ENCODE results near the gene ARHGAP44. TPM values are rescaled to one million over a fixed set of nuclear protein-coding genes. Genes with fewer than 3 reads are reported as not detected.

ARHGAP44 gene
- total and polyA plus RNA-seq, 4 donors: 12.1 to 37.5 (median 20.2) TPM

GRCh38 chr17:12985431-12986293 is 196.4 kb downstream of the ARHGAP44 start:
- H3K9ac ChIP-seq (ENCODE audit: insufficient read depth in 1 of 2, low read length in 2 of 2): no peak overlapping the region
- no peak for ATAC-seq (ENCODE audit: insufficient read depth, low FRiP score)
- peak overlapping the region in 1 of 2 donors; percentile 48 for H3K27ac ChIP-seq (ENCODE audit: low read depth in 1 of 2, low read length in 1 of 2)
- peaks cover 0 to 1% (median 0%) of the 10 kb centered on the region in 4 donors for H3K9me3 ChIP-seq (ENCODE audit: control insufficient read depth in 4 of 4, insufficient read depth in 3 of 4, low read length in 3 of 4)
- peak in 2 of 3 donors; percentile 12 to 62 for DNase-seq
- no peak overlapping the region for H3K4me3 ChIP-seq
- H3K27me3 ChIP-seq (ENCODE audit: control insufficient read depth in 3 of 3, insufficient read depth in 3 of 3, low read length in 2 of 3): no peaks in the 10 kb centered on the region
- TF ChIP-seq CTCF (IDR thresholded peaks at IDR 0.05; ENCODE audit: control extremely low read depth, extremely low read depth): no peak
- peaks cover 2 to 24% (median 13%) of the 10 kb centered on the region in 5 donors for H3K4me1 ChIP-seq (ENCODE audit: control insufficient read depth in 5 of 5, insufficient read depth in 5 of 5, low read length in 5 of 5)
- WGBS, 2 donors: 71 to 78% methylated on average over 14 of the region's 14 CpGs
- peaks cover 0 to 11% (median 5%) of the 10 kb centered on the region in 4 donors for H3K36me3 ChIP-seq (ENCODE audit: control insufficient read depth in 4 of 4, insufficient read depth in 4 of 4, low read length in 4 of 4)

GRCh38 chr17:12987120-12987519 is 197.8 kb downstream of the ARHGAP44 start:
- no peak overlapping the region for H3K27ac ChIP-seq (ENCODE audit: low read depth in 1 of 2, low read length in 1 of 2)
- H3K4me3 ChIP-seq: no peak overlapping the region
- DNase-seq (no peak), ATAC-seq (ENCODE audit: insufficient read depth, low FRiP score) (no peak)
- WGBS, 2 donors: 72 to 74% methylated on average over 12 of the region's 12 CpGs
- no peaks in the 10 kb centered on the region for H3K9me3 ChIP-seq (ENCODE audit: control insufficient read depth in 4 of 4, insufficient read depth in 3 of 4, low read length in 3 of 4)
- no peak overlapping the region for H3K9ac ChIP-seq (ENCODE audit: insufficient read depth in 1 of 2, low read length in 2 of 2)
- H3K36me3 ChIP-seq (ENCODE audit: control insufficient read depth in 4 of 4, insufficient read depth in 4 of 4, low read length in 4 of 4): peaks cover 3 to 14% (median 8%) of the 10 kb centered on the region in 4 donors
- H3K27me3 ChIP-seq (ENCODE audit: control insufficient read depth in 3 of 3, insufficient read depth in 3 of 3, low read length in 2 of 3): no peaks in the 10 kb centered on the region
- no peak for TF ChIP-seq CTCF (IDR thresholded peaks at IDR 0.05; ENCODE audit: control extremely low read depth, extremely low read depth)
- H3K4me1 ChIP-seq (ENCODE audit: control insufficient read depth in 5 of 5, insufficient read depth in 5 of 5, low read length in 5 of 5): peaks cover 2 to 24% (median 13%) of the 10 kb centered on the region in 5 donors

GRCh38 chr17:12990041-12990808 is 200.9 kb downstream of the ARHGAP44 start:
- 91 to 92% methylated on average over 25 of the region's 25 CpGs for WGBS, 2 donors

More at GRCh38 chr17:12990041-12990808, 200.9 kb downstream of the ARHGAP44 start:
- TF ChIP-seq CTCF (IDR thresholded peaks at IDR 0.05; ENCODE audit: control extremely low read depth, extremely low read depth): no peak
- ATAC-seq (ENCODE audit: insufficient read depth, low FRiP score) (no peak), DNase-seq (no peak)
- no peak overlapping the region for H3K4me3 ChIP-seq
- no peak overlapping the region for H3K27ac ChIP-seq (ENCODE audit: low read depth in 1 of 2, low read length in 1 of 2)
- no peaks in the 10 kb centered on the region for H3K27me3 ChIP-seq (ENCODE audit: control insufficient read depth in 3 of 3, insufficient read depth in 3 of 3, low read length in 2 of 3)
- peaks cover 14 to 43% (median 25%) of the 10 kb centered on the region in 4 donors for H3K36me3 ChIP-seq (ENCODE audit: control insufficient read depth in 4 of 4, insufficient read depth in 4 of 4, low read length in 4 of 4)
- H3K4me1 ChIP-seq (ENCODE audit: control insufficient read depth in 5 of 5, insufficient read depth in 5 of 5, low read length in 5 of 5): peaks cover under 1 to 9% (median 7%) of the 10 kb centered on the region in 5 donors
- no peaks in the 10 kb centered on the region for H3K9me3 ChIP-seq (ENCODE audit: control insufficient read depth in 4 of 4, insufficient read depth in 3 of 4, low read length in 3 of 4)
- no peak overlapping the region for H3K9ac ChIP-seq (ENCODE audit: insufficient read depth in 1 of 2, low read length in 2 of 2)
